Measurements from ENCODE around the gene PAMR1.

DNA sequence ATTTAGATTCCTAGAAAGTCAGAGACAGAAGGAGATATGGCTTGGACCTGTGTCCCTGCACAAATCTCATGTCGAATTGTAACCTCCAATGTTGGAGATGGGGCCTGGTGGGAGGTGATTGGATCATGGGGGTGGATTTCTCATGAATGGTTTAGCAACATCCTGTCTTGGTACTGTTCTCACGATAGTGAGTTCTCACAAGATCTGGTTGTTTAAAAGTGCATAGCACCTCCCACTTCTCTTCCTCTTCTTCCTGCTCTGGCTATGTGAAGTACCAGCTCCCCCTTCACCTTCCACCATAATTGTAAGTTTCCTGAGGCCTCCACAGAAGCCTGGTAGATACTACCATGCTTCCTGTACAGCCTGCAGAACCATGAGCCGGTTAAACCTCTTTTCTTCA, 27.6 kb upstream of the PAMR1 start:
- no peak for TF ChIP-seq POLR2A (IDR thresholded peaks at IDR 0.05; ENCODE audit: low read length)
- TF ChIP-seq, protein P1, sequence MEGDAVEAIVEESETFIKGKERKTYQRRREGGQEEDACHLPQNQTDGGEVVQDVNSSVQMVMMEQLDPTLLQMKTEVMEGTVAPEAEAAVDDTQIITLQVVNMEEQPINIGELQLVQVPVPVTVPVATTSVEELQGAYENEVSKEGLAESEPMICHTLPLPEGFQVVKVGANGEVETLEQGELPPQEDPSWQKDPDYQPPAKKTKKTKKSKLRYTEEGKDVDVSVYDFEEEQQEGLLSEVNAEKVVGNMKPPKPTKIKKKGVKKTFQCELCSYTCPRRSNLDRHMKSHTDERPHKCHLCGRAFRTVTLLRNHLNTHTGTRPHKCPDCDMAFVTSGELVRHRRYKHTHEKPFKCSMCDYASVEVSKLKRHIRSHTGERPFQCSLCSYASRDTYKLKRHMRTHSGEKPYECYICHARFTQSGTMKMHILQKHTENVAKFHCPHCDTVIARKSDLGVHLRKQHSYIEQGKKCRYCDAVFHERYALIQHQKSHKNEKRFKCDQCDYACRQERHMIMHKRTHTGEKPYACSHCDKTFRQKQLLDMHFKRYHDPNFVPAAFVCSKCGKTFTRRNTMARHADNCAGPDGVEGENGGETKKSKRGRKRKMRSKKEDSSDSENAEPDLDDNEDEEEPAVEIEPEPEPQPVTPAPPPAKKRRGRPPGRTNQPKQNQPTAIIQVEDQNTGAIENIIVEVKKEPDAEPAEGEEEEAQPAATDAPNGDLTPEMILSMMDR (IDR thresholded peaks at IDR 0.05), result no peak
- TF ChIP-seq NR3C1 (IDR thresholded peaks at IDR 0.05), result no peak
- no peak for TF ChIP-seq KDM1A (IDR thresholded peaks at IDR 0.05; ENCODE audit: low read depth)
- no peak for TF ChIP-seq NPAS2 (CRISPR knock-in tag; IDR thresholded peaks at IDR 0.05; ENCODE audit: borderline replicate concordance)
- TF ChIP-seq CHD2 (IDR thresholded peaks at IDR 0.05; ENCODE audit: low read length, partially characterized antibody), result no peak
- TF ChIP-seq RCOR1 (IDR thresholded peaks at IDR 0.05; ENCODE audit: low read depth, low read length), result no peak
- TF ChIP-seq RFX5 (IDR thresholded peaks at IDR 0.05), result no peak

Data from A549 (cell line).